ENCODE results near the gene ZNF821. TPM values are rescaled to one million over a fixed set of nuclear protein-coding genes. Genes with fewer than 3 reads are reported as not detected.
"Not testable (repeated sequence)": the region's sequence is repeated elsewhere in the genome, so short reads cannot be mapped to it uniquely, and the experiment has no call there.

ZNF821 gene
- total RNA-seq, 4 donors from 2014 or later = 1.3 to 10.1 (median 4.4) TPM

DNA sequence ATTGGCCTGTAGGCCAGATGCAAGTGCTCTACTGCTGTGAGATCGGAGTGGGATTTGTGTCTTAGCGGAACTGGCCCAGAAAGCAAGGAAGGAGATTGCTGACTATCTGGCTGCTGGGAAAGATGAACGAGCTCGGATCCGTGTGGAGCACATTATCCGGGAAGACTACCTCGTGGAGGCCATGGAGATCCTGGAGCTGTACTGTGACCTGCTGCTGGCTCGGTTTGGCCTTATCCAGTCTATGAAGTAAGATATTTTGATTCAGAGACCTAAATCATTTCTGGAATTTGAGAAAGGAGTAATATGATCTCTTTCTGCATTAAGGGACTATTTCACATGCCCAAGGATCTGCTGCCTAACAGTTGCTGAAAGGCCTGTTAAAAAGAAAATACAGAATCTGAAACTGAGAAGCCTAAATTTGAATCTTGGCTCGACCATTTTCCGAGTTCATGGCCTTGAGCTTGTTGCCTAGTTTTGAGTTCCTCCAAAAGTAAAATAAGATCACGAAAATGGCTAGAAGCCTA, 32.5 kb upstream of the ZNF821 start:
- no peak for ATAC-seq (ENCODE audit: low FRiP score)
- no peak for TF ChIP-seq CTCF (IDR thresholded peaks at IDR 0.05)
- DNase-seq (ENCODE audit: low spot score) = no peak

DNA sequence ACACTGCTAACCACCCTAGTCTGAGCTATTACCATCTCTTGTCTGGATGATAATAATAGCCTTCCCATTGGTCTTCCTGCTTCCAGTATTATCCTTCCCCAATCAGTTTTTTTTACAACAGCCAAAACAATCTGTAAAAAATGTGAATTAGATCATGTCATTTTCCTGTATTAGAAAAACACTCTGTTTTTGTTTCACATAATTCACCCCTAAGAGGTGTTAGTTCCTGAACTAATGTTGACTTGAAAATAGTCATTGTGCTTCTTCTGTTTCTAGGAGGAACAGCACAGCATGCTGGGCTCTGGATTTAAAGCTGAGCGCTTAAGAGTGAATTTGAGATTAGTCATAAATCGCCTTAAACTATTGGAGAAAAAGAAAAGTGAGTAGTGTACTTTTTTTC, 31.4 kb upstream of the ZNF821 start:
- TF ChIP-seq CTCF (IDR thresholded peaks at IDR 0.05) = no peak
- no peak for DNase-seq (ENCODE audit: low spot score)
- no peak for ATAC-seq (ENCODE audit: low FRiP score)

DNA sequence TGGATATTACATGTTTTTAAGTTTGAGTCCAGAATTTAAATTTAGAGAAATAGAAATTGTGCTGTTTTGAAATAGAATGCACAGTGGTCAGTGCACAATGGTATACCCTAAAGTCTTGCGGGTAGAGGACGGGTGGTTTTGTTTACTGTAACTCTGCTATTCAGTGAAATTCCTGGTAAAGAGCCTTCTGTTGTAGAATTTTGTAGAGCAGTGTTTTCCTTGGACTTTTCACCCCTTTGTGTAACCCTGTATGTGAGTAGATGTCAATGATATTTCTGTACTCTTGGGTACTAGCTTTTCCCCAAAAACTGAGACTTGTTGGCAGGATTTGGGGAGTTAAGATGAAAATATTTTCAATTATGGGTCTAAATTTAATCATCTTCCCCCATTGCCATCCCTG, 30.8 kb upstream of the ZNF821 start:
- DNase-seq (ENCODE audit: low spot score) = no peak
- no peak for ATAC-seq (ENCODE audit: low FRiP score)
- TF ChIP-seq CTCF (IDR thresholded peaks at IDR 0.05) = no peak

GRCh38 chr16:71912534-71913275, 28.7 kb upstream of the ZNF821 start:
- ATAC-seq (ENCODE audit: low FRiP score) (no peak), DNase-seq (ENCODE audit: low spot score) (no peak)
- no peak for TF ChIP-seq CTCF (IDR thresholded peaks at IDR 0.05)

GRCh38 chr16:71911121-71911520, 27.1 kb upstream of the ZNF821 start:
- DNase-seq (ENCODE audit: low spot score) (no peak), ATAC-seq (ENCODE audit: low FRiP score) (no peak)
- TF ChIP-seq CTCF (IDR thresholded peaks at IDR 0.05) = no peak

DNA sequence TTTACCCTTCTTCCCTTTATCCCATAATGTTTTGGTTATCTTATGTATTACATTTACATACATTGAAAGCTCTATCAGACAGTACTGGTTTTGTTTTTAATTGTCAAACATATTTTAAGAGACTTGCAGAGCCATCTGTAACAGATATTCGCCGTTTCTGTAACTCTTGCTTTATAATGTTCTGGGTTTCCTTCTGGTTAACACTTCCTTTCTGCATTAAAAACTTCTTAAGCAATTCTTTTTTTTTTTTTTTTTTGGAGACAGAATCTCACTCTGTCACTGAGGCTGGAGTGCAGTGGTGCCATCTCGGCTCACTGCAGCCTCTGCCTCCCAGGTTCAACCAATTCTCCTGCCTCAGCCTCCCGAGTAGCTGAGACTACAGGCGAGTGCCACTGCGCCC, 21.8 kb upstream of the ZNF821 start:
- DNase-seq (ENCODE audit: low spot score); ATAC-seq (ENCODE audit: low FRiP score): not testable (repeated sequence)

- no peak for DNase-seq (ENCODE audit: low spot score)
- no peak for ATAC-seq (ENCODE audit: low FRiP score)
- TF ChIP-seq CTCF (IDR thresholded peaks at IDR 0.05) = no peak
Measured at GRCh38 chr16:71904239-71904638, 20.3 kb upstream of the ZNF821 start.

Data from omental fat pad (tissue), 4 donors.